Measurements from ENCODE around the gene PPP1R1B.

The PPP1R1B gene

DNA sequence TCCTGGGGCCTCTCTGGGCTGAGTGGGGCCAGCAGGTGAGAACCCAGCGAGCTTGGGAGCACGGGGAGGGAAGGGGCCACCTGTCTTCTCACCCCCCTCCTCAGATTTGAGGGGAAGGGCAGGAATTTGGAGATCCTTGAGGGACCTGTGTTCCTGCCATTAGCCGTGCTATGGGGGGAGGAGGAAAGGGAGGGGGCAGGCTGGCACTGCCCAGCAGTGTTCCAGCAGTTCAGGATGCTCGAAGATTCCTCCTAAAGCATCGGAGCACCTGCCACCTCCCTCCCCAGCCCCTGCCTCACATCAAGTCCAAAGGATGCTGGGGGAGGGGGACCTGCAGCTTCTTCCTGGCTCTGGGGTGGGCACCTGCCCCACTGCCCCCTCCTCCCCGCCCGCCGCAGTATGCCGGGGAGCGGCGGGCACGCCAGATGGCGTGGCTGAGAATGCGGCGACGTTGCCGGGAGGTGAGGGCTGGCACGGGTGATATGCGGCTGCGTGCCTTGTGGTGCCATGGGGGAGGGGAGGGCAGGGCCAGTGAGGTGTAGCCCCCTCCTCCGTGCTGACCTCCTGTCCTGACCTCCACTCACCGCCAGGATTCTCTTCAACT, 14.4 kb upstream of the PPP1R1B start:
- Histone ChIP-seq H2BK5ac (ENCODE audit: low read length) (no peak overlapping the region), H3K4ac (ENCODE audit: low read depth, low read length) (no peak overlapping the region), H3K79me1 (ENCODE audit: low read length) (no peaks in the 10 kb centered on the region), H3K23ac (ENCODE audit: low read length) (no peak overlapping the region), H3K36me3 (ENCODE audit: control insufficient read depth, insufficient read depth, low read length) (no peaks in the 10 kb centered on the region), H3K9ac (ENCODE audit: low read length) (no peak overlapping the region), H2BK15ac (replicated peaks; ENCODE audit: low read depth) (no peak overlapping the region), H3K79me2 (ENCODE audit: control insufficient read depth, insufficient read depth, low read length) (no peaks in the 10 kb centered on the region), H3K18ac (ENCODE audit: low read length) (no peak overlapping the region), H3K56ac (ENCODE audit: low read length) (no peak overlapping the region), H4K5ac (ENCODE audit: low read length) (no peak overlapping the region), H2AK5ac (ENCODE audit: low read length) (no peak overlapping the region), H2BK120ac (ENCODE audit: low read depth, low read length) (no peak overlapping the region), H3K4me1 (ENCODE audit: control insufficient read depth, low read depth, low read length) (no peaks in the 10 kb centered on the region), H3K27me3 (ENCODE audit: insufficient read depth, low read length, poor library complexity) (peaks cover 31% of the 10 kb centered on the region), H4K8ac (ENCODE audit: low read depth, low read length) (no peak overlapping the region), H3K4me3 (ENCODE audit: low read length) (no peak overlapping the region), H3K27ac (ENCODE audit: low read depth, low read length) (no peak overlapping the region), H3K4me2 (ENCODE audit: low read length) (no peak overlapping the region)
- WGBS (ENCODE audit: extremely low coverage, insufficient coverage, low lambda C conversion rate): no CpG with 5 or more reads among the region's 22 CpGs
- DNase-seq: no peak

DNA sequence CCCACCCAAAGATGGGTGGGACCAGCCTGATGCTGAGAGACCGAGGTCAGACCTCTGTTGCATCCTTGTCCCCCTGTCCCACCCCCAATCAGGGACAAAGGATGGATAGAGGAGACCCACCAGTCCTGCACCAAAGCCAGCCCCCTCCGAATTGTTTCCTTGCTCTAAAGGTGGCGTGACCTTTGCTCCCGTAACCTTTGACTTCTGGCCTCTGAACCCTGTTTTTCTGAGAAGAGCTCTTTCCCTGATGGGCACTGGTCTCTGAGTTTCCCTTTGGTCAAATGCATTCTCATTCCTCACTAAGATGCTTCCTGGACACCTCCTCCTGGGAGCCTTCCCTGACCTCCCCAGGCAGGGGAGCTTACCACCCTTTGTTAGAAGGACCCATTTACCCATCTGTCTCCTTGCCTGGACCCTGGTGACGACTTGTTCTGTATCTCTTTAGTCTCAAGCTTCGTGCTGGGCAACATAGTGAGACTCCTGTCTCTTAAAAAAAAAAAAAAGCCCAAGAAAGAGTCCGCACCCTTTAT, 13.8 kb upstream of the PPP1R1B start:
- Histone ChIP-seq H3K9ac (ENCODE audit: low read length) (no peak overlapping the region), H3K4me1 (ENCODE audit: control insufficient read depth, low read depth, low read length) (no peaks in the 10 kb centered on the region), H3K27me3 (ENCODE audit: insufficient read depth, low read length, poor library complexity) (peaks cover 30% of the 10 kb centered on the region), H3K27ac (ENCODE audit: low read depth, low read length) (no peak overlapping the region), H2BK120ac (ENCODE audit: low read depth, low read length) (no peak overlapping the region), H3K4ac (ENCODE audit: low read depth, low read length) (no peak overlapping the region), H3K4me2 (ENCODE audit: low read length) (no peak overlapping the region), H4K5ac (ENCODE audit: low read length) (no peak overlapping the region), H3K36me3 (ENCODE audit: control insufficient read depth, insufficient read depth, low read length) (no peaks in the 10 kb centered on the region), H4K8ac (ENCODE audit: low read depth, low read length) (no peak overlapping the region), H3K4me3 (ENCODE audit: low read length) (no peak overlapping the region), H2AK5ac (ENCODE audit: low read length) (no peak overlapping the region), H3K56ac (ENCODE audit: low read length) (no peak overlapping the region), H3K23ac (ENCODE audit: low read length) (no peak overlapping the region), H2BK5ac (ENCODE audit: low read length) (no peak overlapping the region), H3K79me2 (ENCODE audit: control insufficient read depth, insufficient read depth, low read length) (no peaks in the 10 kb centered on the region), H2BK15ac (replicated peaks; ENCODE audit: low read depth) (no peak overlapping the region), H3K79me1 (ENCODE audit: low read length) (no peaks in the 10 kb centered on the region), H3K18ac (ENCODE audit: low read length) (no peak overlapping the region)
- no peak for DNase-seq
- no CpG with 5 or more reads among the region's 7 CpGs for WGBS (ENCODE audit: extremely low coverage, insufficient coverage, low lambda C conversion rate)

DNA sequence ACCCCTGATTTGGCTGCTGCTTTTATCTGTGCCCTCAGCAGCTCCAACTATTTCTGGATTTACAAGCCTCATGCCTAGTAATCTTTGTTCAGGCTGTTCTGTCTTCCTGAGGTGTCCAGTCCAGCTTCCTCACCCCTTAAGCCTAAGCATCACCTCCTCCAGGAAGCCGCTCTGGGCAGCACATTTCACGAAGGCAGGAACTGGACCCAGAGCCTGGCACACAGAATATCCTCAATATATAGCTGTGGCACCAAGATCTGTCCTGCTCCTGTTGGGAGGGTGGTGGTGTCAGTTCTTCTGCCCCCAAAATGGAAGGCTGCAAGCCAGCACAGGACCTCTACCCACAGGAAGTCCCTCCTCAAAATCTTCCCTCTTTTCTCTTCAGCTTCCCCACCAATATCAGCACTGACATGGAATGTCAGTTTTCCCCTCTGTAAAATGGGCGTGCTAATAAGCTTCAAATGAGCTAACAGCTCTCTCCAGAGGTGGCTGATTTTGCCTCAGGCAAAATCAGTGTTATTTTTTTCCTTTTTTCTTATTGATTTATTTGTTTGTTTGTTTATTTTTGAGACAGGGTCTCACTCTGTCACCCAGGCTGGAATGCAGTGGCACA, 12.1 kb upstream of the PPP1R1B start:
- Histone ChIP-seq H4K5ac (ENCODE audit: low read length) (no peak overlapping the region), H2BK120ac (ENCODE audit: low read depth, low read length) (no peak overlapping the region), H3K4me2 (ENCODE audit: low read length) (no peak overlapping the region), H3K23ac (ENCODE audit: low read length) (no peak overlapping the region), H3K27me3 (ENCODE audit: insufficient read depth, low read length, poor library complexity) (peaks cover 27% of the 10 kb centered on the region), H3K4me3 (ENCODE audit: low read length) (no peak overlapping the region), H3K79me2 (ENCODE audit: control insufficient read depth, insufficient read depth, low read length) (no peaks in the 10 kb centered on the region), H2BK15ac (replicated peaks; ENCODE audit: low read depth) (no peak overlapping the region), H3K9ac (ENCODE audit: low read length) (no peak overlapping the region), H3K79me1 (ENCODE audit: low read length) (no peaks in the 10 kb centered on the region), H3K56ac (ENCODE audit: low read length) (no peak overlapping the region), H2AK5ac (ENCODE audit: low read length) (no peak overlapping the region), H3K4ac (ENCODE audit: low read depth, low read length) (no peak overlapping the region), H4K8ac (ENCODE audit: low read depth, low read length) (no peak overlapping the region), H3K27ac (ENCODE audit: low read depth, low read length) (no peak overlapping the region), H3K4me1 (ENCODE audit: control insufficient read depth, low read depth, low read length) (no peaks in the 10 kb centered on the region), H2BK5ac (ENCODE audit: low read length) (no peak overlapping the region), H3K36me3 (ENCODE audit: control insufficient read depth, insufficient read depth, low read length) (no peaks in the 10 kb centered on the region), H3K18ac (ENCODE audit: low read length) (no peak overlapping the region)
- WGBS (ENCODE audit: extremely low coverage, insufficient coverage, low lambda C conversion rate): no CpG with 5 or more reads among the region's 3 CpGs
- no peak for DNase-seq

DNA sequence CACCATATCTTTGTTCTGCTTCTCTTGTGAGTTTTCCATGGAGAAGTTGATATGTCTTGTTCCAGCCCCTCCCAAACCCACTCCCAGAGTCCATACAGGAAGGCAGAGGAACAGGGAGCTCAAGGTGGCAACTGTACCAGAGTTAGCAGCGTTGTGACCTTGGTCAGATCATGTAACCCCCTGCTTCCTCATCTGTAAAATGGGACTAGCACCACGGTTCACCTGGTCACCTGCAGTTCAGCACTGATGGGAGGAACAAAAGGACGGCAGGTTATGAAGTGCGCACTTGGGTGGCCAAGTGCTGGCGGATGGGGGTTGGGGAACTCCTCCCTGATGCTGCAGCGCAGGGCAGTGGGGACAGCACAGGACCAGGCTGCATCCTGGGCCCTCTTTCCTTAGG, 11.3 kb upstream of the PPP1R1B start:
- no peak overlapping the region for H2BK120ac ChIP-seq (ENCODE audit: low read depth, low read length)
- no peak overlapping the region for H3K4me2 ChIP-seq (ENCODE audit: low read length)
- no peak overlapping the region for H3K4ac ChIP-seq (ENCODE audit: low read depth, low read length)
- no peak overlapping the region for H4K8ac ChIP-seq (ENCODE audit: low read depth, low read length)
- no peak overlapping the region for H2BK5ac ChIP-seq (ENCODE audit: low read length)
- H2AK5ac ChIP-seq (ENCODE audit: low read length): no peak overlapping the region
- H3K56ac ChIP-seq (ENCODE audit: low read length): no peak overlapping the region
- WGBS (ENCODE audit: extremely low coverage, insufficient coverage, low lambda C conversion rate): no CpG with 5 or more reads among the region's 6 CpGs
- H3K4me1 ChIP-seq (ENCODE audit: control insufficient read depth, low read depth, low read length): no peaks in the 10 kb centered on the region
- DNase-seq: no peak
- no peak overlapping the region for H3K9ac ChIP-seq (ENCODE audit: low read length)
- no peak overlapping the region for H3K18ac ChIP-seq (ENCODE audit: low read length)
- no peak overlapping the region for H2BK15ac ChIP-seq (replicated peaks; ENCODE audit: low read depth)
- H3K27me3 ChIP-seq (ENCODE audit: insufficient read depth, low read length, poor library complexity): peaks cover 26% of the 10 kb centered on the region
- no peak overlapping the region for H3K27ac ChIP-seq (ENCODE audit: low read depth, low read length)
- H3K4me3 ChIP-seq (ENCODE audit: low read length): no peak overlapping the region
- no peaks in the 10 kb centered on the region for H3K79me1 ChIP-seq (ENCODE audit: low read length)
- H3K36me3 ChIP-seq (ENCODE audit: control insufficient read depth, insufficient read depth, low read length): no peaks in the 10 kb centered on the region
- no peak overlapping the region for H4K5ac ChIP-seq (ENCODE audit: low read length)
- H3K23ac ChIP-seq (ENCODE audit: low read length): no peak overlapping the region
- H3K79me2 ChIP-seq (ENCODE audit: control insufficient read depth, insufficient read depth, low read length): no peaks in the 10 kb centered on the region

DNA sequence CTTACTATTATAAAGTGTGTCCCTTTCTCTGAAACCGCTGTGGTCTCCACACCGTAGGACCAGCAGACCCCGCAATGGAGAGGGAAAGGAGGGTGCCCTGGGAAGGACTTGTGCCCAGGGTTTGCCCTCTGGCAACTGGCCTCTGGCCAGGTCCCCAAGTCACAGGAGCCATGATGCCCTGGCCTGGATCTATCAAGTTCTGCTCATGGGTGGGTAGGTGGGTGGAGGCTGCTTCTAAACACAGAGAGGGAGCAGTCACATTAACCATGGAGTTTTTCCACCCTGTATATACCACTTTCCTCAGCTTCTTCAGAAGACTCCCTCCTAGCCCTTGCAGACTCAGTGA, 9.7 kb upstream of the PPP1R1B start:
- Histone ChIP-seq H3K18ac (ENCODE audit: low read length) (no peak overlapping the region), H3K4me1 (ENCODE audit: control insufficient read depth, low read depth, low read length) (no peaks in the 10 kb centered on the region), H3K27ac (ENCODE audit: low read depth, low read length) (no peak overlapping the region), H3K27me3 (ENCODE audit: insufficient read depth, low read length, poor library complexity) (peaks cover 26% of the 10 kb centered on the region), H2BK120ac (ENCODE audit: low read depth, low read length) (no peak overlapping the region), H3K79me2 (ENCODE audit: control insufficient read depth, insufficient read depth, low read length) (no peaks in the 10 kb centered on the region), H3K4me3 (ENCODE audit: low read length) (no peak overlapping the region), H3K79me1 (ENCODE audit: low read length) (no peaks in the 10 kb centered on the region), H3K23ac (ENCODE audit: low read length) (no peak overlapping the region), H2AK5ac (ENCODE audit: low read length) (no peak overlapping the region), H3K9ac (ENCODE audit: low read length) (no peak overlapping the region), H3K4ac (ENCODE audit: low read depth, low read length) (no peak overlapping the region), H4K8ac (ENCODE audit: low read depth, low read length) (no peak overlapping the region), H2BK15ac (replicated peaks; ENCODE audit: low read depth) (no peak overlapping the region), H3K36me3 (ENCODE audit: control insufficient read depth, insufficient read depth, low read length) (no peaks in the 10 kb centered on the region), H3K4me2 (ENCODE audit: low read length) (no peak overlapping the region), H3K56ac (ENCODE audit: low read length) (no peak overlapping the region), H2BK5ac (ENCODE audit: low read length) (no peak overlapping the region), H4K5ac (ENCODE audit: low read length) (no peak overlapping the region)
- DNase-seq: no peak
- no CpG with 5 or more reads among the region's 3 CpGs for WGBS (ENCODE audit: extremely low coverage, insufficient coverage, low lambda C conversion rate)
